Activated CD8-positive, alpha-beta T cell treated with anti-CD3 and anti-CD28 coated beads for 36 hours (primary cell): Measurements from ENCODE around the gene ANKRD11. TPM values are rescaled to one million over a fixed set of nuclear protein-coding genes. Genes with fewer than 3 reads are reported as not detected.

ENCODE experiments used
- ATAC-seq: fragments of 200-7000 bp; cut with Tn5 transposase; one replicate; pipeline ENCODE4 v1.10.0; 2021; ENCODE audit warnings: mild to moderate bottlenecking, moderate library complexity
- CTCF ChIA-PET: fragments of 350-600 bp; sonication (Branson Sonifier 250); formaldehyde crosslinking; loops from one replicate; lab custom pipeline; 2021; ENCODE audit warnings: antibody characterized with exemption; lab: Charles Lee
- POLR2A ChIA-PET: fragments of 350-600 bp; sonication (Branson Sonifier 250); formaldehyde crosslinking; loops from one replicate; lab custom pipeline; 2021; ENCODE audit warnings: antibody characterized with exemption; lab: Charles Lee
- DNase-seq: peaks from one replicate; pipeline ENCODE4 v3.0.0-alpha.2; 2020
- H3K27ac Mint-ChIP-seq: one replicate; pipeline ENCODE4 v1.8.0; 2021; ENCODE audit warnings: mild to moderate bottlenecking, mixed read lengths
- H3K27me3 Mint-ChIP-seq: one replicate; pipeline ENCODE4 v1.8.0; 2021; ENCODE audit warnings: mixed read lengths
- H3K36me3 Mint-ChIP-seq: one replicate; pipeline ENCODE4 v1.8.0; 2021; ENCODE audit warnings: low read depth, mixed read lengths
- H3K4me1 Mint-ChIP-seq: one replicate; pipeline ENCODE4 v1.8.0; 2021; ENCODE audit warnings: low read depth, mixed read lengths
- H3K4me3 Mint-ChIP-seq: one replicate; pipeline ENCODE4 v1.8.0; 2021; ENCODE audit warnings: mild to moderate bottlenecking, moderate library complexity, mixed read lengths
- H3K9me3 Mint-ChIP-seq: one replicate; pipeline ENCODE4 v1.8.0; 2021; ENCODE audit warnings: mixed read lengths
- CTCF ChIP-seq: fragments of 200-600 bp; IDR thresholded peaks from one replicate; pipeline ENCODE4 v1.8.0; 2022; ENCODE audit warnings: antibody characterized with exemption, mild to moderate bottlenecking
- intact Hi-C: fragments of 100-400 bp; cut with micrococcal nuclease; formaldehyde crosslinking; loops from one replicate; pipeline ENCODE4 v1.10.0; 2022
- total RNA-seq, 2 experiments: library from RNA; stranded (reverse); gene quantifications; one replicate each; pipeline ENCODE4 v1.2.3, GENCODE V29; 2021

Gene ANKRD11
- total RNA-seq, 2 experiments from 2014 or later, result 145 to 147 TPM

DNA sequence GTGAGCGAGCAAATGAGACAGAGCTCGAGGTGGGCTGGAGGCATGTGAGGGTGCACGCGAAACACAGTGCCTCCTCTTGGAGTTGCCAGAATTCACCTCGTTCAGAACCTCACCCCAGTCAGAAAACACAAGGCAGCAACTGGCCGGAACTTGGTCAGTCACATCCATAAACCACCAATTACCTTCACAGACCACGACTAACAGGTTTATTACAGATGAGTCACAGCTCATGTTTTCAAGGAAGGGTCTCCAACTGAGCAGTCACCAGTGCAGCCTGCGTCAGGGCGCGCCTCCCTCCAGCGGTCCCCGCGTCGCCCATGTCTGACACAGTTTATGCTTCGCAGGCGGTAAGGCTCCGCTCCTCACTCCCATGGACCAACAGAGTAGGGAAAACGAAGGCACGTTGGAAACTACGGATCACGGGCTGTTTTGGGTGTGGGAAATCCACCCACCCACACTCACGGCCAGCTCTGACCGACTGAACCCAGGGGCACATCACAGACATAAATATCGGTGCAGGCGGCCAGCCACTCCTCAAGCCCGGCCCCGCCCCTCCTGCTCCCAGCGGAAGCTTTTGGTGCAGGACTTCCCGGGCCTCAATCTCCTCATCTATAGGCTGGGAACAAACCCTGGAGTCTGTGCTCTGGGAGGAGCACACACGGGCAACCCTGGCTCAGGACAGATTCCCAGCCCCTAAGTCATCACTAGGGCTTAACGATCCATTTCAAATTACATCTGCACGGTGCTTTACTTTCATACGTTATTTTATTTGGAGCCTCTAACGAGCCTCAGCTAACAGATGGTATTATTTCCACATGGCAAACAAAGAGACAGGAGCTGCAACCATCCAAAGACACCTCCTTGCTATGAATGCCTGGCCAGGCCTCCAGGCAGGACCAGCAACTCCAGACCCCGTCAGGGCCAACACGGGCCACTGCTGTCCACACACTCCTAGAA is 146.6 kb downstream of the ANKRD11 start:
- no peaks in the 10 kb centered on the region for H3K27me3 Mint-ChIP-seq
- H3K27ac Mint-ChIP-seq, result no peak overlapping the region
- CTCF ChIA-PET, result interaction anchor here (1.5 kb wide), 1 partner anchor 9 kb away, joined by 4 read pairs; no protein-coding TSS in a partner anchor
- no peak for DNase-seq
- intact Hi-C loops, result no loop called here
- peaks cover 83% of the 10 kb centered on the region for H3K4me1 Mint-ChIP-seq
- TF ChIP-seq CTCF, result no peak
- H3K9me3 Mint-ChIP-seq, result no peaks in the 10 kb centered on the region
- POLR2A ChIA-PET, result interaction anchor here (0.9 to 1.3 kb wide), 2 partner anchors 36 to 123 kb away, joined by 3 to 6 read pairs; no protein-coding TSS in a partner anchor
- H3K36me3 Mint-ChIP-seq, result peaks cover 13% of the 10 kb centered on the region
- ATAC-seq, result no peak
- H3K4me3 Mint-ChIP-seq, result no peak overlapping the region

DNA sequence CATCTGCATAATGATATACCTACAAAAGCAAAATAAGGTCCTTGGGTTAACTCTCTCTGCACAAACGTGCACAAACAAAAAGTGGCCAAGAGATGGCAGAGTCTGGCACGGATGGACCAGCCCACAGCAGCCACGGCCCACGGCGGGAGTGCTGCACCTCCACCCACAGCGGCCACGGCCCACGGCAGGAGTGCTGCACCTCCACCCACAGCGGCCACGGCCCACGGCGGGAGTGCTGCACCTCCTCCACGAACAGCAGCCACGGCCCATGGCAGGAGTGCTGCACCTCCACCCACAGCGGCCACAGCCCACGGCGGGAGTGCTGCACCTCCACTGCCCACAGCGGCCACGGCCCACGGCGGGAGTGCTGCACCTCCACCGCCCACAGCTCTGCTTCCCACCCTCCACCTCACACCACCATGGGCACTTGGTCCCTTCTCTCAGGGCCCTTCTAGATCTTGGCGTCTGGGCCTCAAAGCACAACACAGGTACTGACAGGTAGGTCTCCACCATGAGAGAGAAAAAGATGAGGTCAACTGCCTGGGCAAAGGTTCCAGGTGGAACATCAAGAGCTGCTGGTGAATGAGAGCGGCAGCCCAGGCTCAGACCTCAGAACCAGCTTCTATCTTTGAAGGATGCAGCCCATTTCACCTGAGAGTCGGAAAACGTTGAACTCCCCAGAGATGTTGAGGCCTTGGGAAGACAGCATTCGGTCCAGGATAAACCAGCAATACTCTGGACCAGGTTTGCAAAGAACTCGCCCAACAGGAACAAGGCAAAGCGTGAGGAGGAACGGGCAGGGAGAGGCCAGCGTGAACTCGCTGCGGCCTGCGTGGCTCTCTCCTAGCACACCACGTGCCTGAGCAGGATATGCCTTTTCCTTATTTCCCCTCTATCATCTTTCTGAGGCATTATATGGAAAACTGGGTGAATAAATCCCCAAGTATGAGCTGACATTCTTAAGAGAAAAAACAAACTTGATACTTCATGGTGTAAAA is 148.4 kb downstream of the ANKRD11 start:
- ATAC-seq (no peak), DNase-seq (no peak)
- Mint-ChIP-seq H3K4me3 (no peak overlapping the region), H3K27me3 (no peaks in the 10 kb centered on the region), H3K9me3 (no peaks in the 10 kb centered on the region), H3K36me3 (peaks cover 9% of the 10 kb centered on the region), H3K27ac (peak overlapping the region; percentile 5), H3K4me1 (peaks cover 74% of the 10 kb centered on the region)
- ChIA-PET POLR2A (interaction anchor here (1.3 kb wide), 1 partner anchor 125 kb away, joined by 3 read pairs; no protein-coding TSS in a partner anchor), CTCF (interaction anchor here (0.8 kb wide), 1 partner anchor 78 kb away, joined by 3 read pairs; no protein-coding TSS in a partner anchor)
- TF ChIP-seq CTCF, result no peak
- intact Hi-C loops, result no loop called here

GRCh38 chr16:89341279-89341678 is 149.1 kb downstream of the ANKRD11 start:
- no peak for ATAC-seq
- POLR2A ChIA-PET, result interaction anchor here (0.8 kb wide), 1 partner anchor 120 kb away, joined by 3 read pairs; no protein-coding TSS in a partner anchor

GRCh38 chr16:89338863-89339262 is 151.5 kb downstream of the ANKRD11 start:
- CTCF ChIA-PET, result interaction anchor here (0.7 to 0.9 kb wide), 2 partner anchors 147 to 1054 kb away, joined by 3 read pairs; no protein-coding TSS in a partner anchor
- intact Hi-C loops, result no loop called here
- DNase-seq, result no peak
- TF ChIP-seq CTCF, result no peak
- Mint-ChIP-seq H3K36me3 (peaks cover 5% of the 10 kb centered on the region), H3K4me3 (no peak overlapping the region), H3K27ac (no peak overlapping the region), H3K4me1 (peaks cover 75% of the 10 kb centered on the region), H3K9me3 (no peaks in the 10 kb centered on the region), H3K27me3 (no peaks in the 10 kb centered on the region)
- no peak for ATAC-seq
- POLR2A ChIA-PET, result interaction anchor here (0.6 to 1.2 kb wide), 2 partner anchors 115 to 147 kb away, joined by 3 read pairs; no protein-coding TSS in a partner anchor

More at GRCh38 chr16:89341279-89341678, 149.1 kb downstream of the ANKRD11 start:
- peaks cover 72% of the 10 kb centered on the region for H3K4me1 Mint-ChIP-seq
- DNase-seq, result no peak
- no peak overlapping the region for H3K4me3 Mint-ChIP-seq
- intact Hi-C loops, result no loop called here
- TF ChIP-seq CTCF, result no peak
- no peaks in the 10 kb centered on the region for H3K27me3 Mint-ChIP-seq
- CTCF ChIA-PET, result interaction anchor here (0.8 kb wide), 1 partner anchor 79 kb away, joined by 3 read pairs; no protein-coding TSS in a partner anchor
- H3K27ac Mint-ChIP-seq, result peak overlapping the region; percentile 43
- H3K9me3 Mint-ChIP-seq, result no peaks in the 10 kb centered on the region
- H3K36me3 Mint-ChIP-seq, result peaks cover 6% of the 10 kb centered on the region
